HG03108 (cell line): ENCODE measurements around the gene FNDC11.
"Not testable (repeated sequence)": the region's sequence is repeated elsewhere in the genome, so short reads cannot be mapped to it uniquely, and the experiment has no call there.

Experiments used
- ATAC-seq: cut with Tn5 transposase; IDR thresholded peaks from one replicate; pipeline ENCODE4 v1.9.1; 2021; ENCODE audit warnings: moderate library complexity; ENCODE audit not compliant: unreplicated experiment

Gene FNDC11

DNA sequence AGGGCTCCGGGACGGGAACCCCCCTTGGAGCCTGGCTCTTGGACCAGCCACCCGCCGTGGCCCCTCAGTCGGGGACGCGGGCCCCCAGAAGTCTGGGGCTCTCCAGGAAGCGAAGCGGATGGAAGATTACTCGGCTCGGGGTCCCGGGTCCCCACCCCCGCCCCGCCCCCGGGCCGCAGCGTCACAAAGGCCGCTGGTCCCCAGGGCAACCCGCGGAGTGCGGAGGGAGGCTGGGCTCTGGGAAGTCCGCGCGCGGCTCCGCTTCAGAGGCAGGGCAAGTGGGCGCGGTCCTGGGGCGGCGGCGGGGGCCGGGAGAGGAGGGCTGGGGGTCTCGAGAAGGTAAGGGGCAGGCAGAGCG is at the start of gene FNDC11:
TSS of gene FNDC11 (plus strand) at position 227 of the 358 bp plus-strand sequence. CDS start 1,505 bp downstream, outside the sequence.
- ATAC-seq, result peak; percentile 18

DNA sequence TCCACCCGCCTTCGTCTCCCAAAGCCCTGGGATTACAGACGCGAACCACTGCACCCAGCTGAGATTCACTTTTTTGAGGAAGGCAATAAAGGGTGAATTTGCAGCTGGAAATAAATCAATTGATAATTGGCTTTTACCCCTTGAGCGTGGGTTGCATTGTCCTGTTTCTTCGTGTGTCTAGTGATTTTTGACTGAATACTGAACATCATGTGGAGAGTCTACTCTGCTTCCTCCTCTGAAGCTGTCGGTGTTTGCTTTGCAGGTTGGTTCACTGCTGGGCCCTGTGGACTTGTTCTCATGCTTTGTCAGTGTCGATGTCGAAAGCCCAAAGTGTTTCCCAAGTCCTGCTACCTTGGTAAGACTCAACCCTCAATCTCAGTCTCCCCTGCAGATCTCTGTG is 49.3 kb upstream of the FNDC11 start:
- ATAC-seq, result no peak

- ATAC-seq, result no peak
Measured at GRCh38 chr20:63505281-63505680, 48.7 kb upstream of the FNDC11 start.

DNA sequence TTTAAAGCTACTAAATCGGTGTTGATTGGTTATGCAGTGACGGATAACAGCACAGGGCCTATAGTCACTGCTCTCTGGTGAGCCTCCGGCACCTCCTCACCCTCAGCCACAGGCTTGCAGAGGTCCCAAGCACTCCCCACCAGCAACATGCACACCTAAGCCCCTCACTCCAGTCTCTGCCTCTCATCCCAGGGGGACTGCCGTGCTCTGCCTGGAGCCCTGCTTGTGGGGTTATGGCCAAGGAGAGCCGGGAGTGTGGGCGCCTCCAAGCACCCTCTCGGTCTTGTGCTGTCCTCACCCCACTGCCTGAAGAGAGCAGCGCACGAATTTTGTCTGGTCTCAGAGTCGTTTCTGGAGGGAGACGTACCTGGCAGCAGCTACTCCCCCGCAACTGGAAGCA is 48.2 kb upstream of the FNDC11 start:
- ATAC-seq, result no peak

DNA sequence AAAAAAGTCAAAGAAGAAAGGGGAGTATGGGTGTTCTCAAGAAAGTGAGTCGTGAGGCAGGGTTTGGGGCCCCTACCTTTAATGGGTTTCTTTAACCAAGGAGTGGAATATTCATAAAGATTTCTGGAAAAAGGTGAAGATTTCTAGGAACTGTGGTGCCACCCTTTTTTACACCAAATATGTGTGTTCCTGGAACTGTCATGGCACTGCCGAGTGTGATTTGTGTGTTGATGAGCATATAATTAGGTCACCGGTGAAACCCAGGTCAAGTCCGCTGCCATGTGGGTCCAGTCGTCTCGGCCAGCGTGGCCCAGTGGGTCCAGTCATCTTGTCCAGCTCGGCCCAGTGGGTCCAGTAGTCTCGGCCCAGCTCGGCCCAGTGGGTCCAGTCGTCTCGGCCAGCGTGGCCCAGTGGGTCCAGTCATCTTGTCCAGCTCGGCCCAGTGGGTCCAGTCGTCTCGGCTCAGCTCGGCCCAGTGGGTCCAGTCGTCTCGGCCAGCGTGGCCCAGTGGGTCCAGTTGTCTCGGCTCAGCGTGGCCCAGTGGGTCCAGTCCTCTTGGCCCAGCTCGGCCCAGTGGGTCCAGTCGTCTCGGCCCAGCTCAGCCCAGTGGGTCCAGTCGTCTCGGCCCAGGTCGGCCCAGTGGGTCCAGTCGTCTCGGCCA is 46.7 kb upstream of the FNDC11 start:
- ATAC-seq, result no peak

DNA sequence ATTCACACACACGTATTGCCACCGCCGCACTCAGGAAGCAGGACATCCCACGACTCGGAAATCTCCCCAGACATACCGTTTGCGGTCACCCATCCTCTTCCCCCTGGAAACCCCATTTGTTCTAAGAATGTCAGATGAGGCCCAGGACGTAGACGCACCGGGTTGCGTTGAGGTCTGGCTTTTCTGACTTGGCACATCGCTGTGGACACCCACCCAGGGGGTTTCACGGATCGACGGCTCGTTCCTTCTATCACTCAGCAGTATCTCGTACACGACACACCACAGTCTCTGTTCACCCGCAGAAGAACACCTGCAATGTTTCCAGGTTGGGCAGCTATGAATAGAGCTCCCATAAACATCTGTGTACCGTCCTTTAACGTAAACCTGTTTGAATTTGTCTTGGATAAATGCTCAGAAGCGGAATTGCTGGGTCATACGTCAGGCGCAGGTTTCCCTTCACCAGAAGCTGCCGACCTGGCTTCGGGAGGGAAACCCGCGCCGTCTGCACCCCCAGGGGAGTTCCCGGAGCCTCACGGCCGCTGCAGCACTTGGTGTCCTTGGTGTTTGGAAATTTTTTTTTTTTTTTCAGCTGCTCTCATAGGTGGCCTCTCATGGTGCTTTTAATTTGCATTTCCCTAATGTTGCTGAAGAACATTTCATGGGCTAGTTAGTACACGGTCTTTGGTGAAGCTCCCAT is 45.7 kb upstream of the FNDC11 start:
- ATAC-seq, result no peak

GRCh38 chr20:63509088-63509564 is 44.8 kb upstream of the FNDC11 start:
- no peak for ATAC-seq

- no peak for ATAC-seq
Measured at GRCh38 chr20:63513207-63513606, 40.8 kb upstream of the FNDC11 start.

DNA sequence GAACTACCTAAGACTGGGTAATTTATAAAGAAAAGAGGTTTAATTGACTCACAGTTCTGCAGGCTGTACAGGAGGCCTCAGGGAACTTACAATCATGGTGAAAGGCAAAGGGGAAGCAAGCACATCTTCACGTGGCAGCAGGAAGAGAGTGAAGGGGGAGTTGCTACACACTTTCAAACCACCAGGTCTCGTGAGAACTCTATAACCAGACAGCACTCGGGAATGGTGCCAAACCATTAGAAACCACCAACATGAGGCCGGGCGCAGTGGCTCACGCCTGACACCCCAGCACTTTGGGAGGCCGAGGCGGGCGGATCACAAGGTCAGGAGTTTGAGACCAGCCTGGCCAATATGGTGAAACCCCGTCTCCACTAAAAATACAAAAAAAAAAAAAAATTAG is 39.4 kb upstream of the FNDC11 start:
- not testable (repeated sequence) for ATAC-seq

- ATAC-seq, result no peak
Measured at GRCh38 chr20:63517376-63518309, 36.3 kb upstream of the FNDC11 start.

DNA sequence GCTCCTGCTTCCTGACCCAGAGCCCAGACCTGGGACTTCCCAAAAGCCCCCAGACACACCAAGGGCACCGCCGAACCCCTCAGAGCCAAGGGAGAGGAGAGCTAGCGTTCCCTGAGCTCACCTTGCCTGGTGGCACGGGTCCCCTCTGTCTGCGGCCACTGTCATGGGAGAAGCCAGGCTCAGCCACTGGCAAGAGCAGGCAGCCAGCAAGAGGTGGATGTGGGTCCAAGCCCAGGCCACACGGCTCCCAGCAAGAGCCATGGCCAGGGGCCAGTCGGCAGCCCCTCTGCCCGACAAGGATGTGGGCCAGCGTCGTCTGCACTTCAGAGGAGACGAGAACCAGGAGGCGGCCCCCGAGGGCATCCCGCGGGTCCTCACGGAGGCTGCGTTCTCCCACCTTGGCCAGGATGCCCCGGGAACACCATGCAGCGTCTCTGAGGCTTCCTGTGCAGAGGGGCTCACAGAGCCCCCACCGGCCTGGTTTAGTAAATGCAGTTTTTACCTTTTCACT is 35.6 kb upstream of the FNDC11 start:
- ATAC-seq, result no peak

- ATAC-seq, result no peak
Measured at GRCh38 chr20:63518946-63519667, 34.9 kb upstream of the FNDC11 start.

GRCh38 chr20:63519668-63520503 is 34.1 kb upstream of the FNDC11 start:
- peak; percentile 26 for ATAC-seq

- peak; percentile 60 for ATAC-seq
Measured at GRCh38 chr20:63520504-63520933, 33.4 kb upstream of the FNDC11 start, which contains the start of gene PPDPF. TSS of gene PPDPF (plus strand) at chr20:63520765. CDS start at chr20:63521309, 544 bp downstream.

GRCh38 chr20:63520934-63521601 is 32.9 kb upstream of the FNDC11 start:
- peak; percentile 29 for ATAC-seq

DNA sequence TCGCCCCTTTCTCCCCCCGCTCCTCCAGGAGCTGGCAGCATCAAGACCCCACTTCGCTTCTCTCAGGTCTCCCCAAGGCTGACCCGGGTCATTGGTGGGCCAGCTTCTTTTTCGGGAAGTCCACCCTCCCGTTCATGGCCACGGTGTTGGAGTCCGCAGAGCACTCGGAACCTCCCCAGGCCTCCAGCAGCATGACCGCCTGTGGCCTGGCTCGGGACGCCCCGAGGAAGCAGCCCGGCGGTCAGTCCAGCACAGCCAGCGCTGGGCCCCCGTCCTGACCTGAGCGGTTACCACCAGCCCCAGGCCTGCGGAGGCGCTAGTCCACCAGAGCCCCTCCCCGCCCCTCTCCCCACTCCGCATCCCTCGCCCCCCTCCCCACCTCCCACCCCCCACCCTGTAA is 32.4 kb upstream of the FNDC11 start:
- no peak for ATAC-seq

GRCh38 chr20:63522091-63522868 is 31.7 kb upstream of the FNDC11 start:
- ATAC-seq, result no peak

DNA sequence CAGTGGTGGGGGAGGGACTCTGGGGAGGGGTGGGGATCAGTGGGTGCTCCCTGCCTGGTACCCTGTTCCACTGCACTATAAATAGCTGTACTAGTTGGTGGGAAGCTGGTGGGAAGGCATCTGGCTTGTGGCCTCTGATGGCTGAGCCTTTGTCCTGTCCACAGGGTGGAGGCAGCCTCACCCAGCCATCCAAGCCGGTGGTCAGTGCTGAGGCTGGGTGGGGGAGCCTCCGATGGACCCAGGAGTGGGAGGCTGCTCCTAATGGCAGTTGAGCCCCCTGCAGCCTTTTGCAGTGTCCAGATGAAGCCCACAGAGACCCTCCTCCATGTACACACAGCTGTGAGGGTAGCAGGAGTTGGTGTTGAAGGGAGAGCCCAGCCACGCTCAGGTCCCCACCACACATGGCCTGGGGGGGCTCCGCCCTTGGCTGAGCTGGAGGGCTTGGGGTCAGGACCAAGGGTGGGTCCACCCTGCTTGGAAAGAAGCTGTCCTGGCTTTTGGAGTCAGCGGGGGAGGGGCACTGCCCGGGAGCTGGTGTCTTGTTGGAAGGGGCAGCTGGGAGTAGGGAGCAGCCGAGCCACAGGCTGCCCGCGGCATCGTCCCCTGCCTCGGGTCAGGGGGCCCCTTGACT is 30.9 kb upstream of the FNDC11 start:
- no peak for ATAC-seq
